Measurements from ENCODE around the gene ALG12. TPM values are rescaled to one million over a fixed set of nuclear protein-coding genes. Genes with fewer than 3 reads are reported as not detected.
A peak's percentile ranks its signal among the peaks of the same experiment; 100 is the strongest.

The ALG12 gene
- total RNA-seq, 1 donor from 2014 or later: 23.2 TPM

DNA sequence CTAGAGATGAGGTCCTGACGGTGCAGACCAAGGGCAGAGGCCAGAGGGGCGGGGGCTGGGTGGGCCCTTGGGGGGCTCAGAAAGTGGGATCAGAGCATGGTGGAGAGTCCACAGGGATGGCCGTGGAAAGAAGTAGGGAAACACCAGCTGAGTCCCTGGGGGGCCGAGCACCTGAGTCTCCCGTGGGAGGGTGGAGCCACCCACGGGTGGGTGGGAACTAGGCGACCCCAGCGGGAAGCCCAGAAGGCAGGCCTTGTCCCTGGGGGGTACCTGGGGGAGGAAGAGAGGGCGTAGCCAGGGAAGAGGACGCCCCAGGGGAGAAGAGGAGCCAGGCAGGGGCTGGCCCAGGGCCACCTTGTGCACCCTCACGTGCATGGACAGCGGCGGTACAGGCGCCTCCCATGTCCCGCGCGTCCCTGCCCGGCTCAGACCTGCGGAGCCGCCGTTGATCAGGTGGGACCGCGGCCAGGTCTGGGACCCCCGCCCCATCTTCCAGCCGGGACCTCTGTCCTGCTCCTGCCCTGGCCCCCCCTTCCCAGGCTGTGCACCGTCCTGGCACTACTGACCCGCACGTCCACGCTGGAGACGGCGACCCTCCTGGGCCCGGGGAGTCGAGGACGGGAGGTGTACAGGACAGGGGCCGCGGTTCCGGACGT is 10.4 kb upstream of the ALG12 start:
- Mint-ChIP-seq H3K9me3 (ENCODE audit: unreplicated experiment) (no peaks in the 10 kb centered on the region), H3K4me3 (ENCODE audit: unreplicated experiment) (no peak overlapping the region), H3K27ac (ENCODE audit: unreplicated experiment) (no peak overlapping the region), H3K36me3 (ENCODE audit: low read depth, unreplicated experiment) (peaks cover 16% of the 10 kb centered on the region), H3K27me3 (ENCODE audit: unreplicated experiment) (peaks cover 8% of the 10 kb centered on the region), H3K4me1 (ENCODE audit: unreplicated experiment) (peaks cover 29% of the 10 kb centered on the region)
- TF ChIP-seq CTCF (IDR thresholded peaks at IDR 0.05; ENCODE audit: unreplicated experiment): no peak
- DNase-seq (ENCODE audit: low spot score): no peak

DNA sequence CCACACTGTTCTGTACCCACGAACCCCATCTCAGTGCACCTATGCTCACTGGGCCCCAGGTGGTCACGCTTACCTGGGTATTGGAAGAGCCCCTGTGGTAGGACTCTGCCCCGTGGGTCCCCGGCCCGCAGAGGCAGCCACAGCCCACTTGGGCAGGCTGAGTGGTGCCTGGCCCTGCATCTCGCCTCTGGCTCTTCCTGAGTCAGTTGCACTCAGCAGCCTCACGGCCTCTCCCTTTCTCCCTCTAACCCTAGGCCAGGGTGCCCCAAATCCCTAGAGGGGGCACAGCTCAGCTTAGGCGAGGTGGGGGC is 9.9 kb upstream of the ALG12 start:
- Mint-ChIP-seq H3K4me3 (ENCODE audit: unreplicated experiment) (no peak overlapping the region), H3K27ac (ENCODE audit: unreplicated experiment) (no peak overlapping the region), H3K9me3 (ENCODE audit: unreplicated experiment) (no peaks in the 10 kb centered on the region), H3K4me1 (ENCODE audit: unreplicated experiment) (peaks cover 27% of the 10 kb centered on the region), H3K36me3 (ENCODE audit: low read depth, unreplicated experiment) (peaks cover 21% of the 10 kb centered on the region), H3K27me3 (ENCODE audit: unreplicated experiment) (peaks cover 8% of the 10 kb centered on the region)
- DNase-seq (ENCODE audit: low spot score): no peak
- TF ChIP-seq CTCF (IDR thresholded peaks at IDR 0.05; ENCODE audit: unreplicated experiment): no peak

GRCh38 chr22:49927483-49928184 is 9.4 kb upstream of the ALG12 start:
- Mint-ChIP-seq H3K27ac (ENCODE audit: unreplicated experiment) (no peak overlapping the region), H3K4me3 (ENCODE audit: unreplicated experiment) (no peak overlapping the region), H3K27me3 (ENCODE audit: unreplicated experiment) (peaks cover 6% of the 10 kb centered on the region), H3K9me3 (ENCODE audit: unreplicated experiment) (no peaks in the 10 kb centered on the region), H3K4me1 (ENCODE audit: unreplicated experiment) (peaks cover 24% of the 10 kb centered on the region), H3K36me3 (ENCODE audit: low read depth, unreplicated experiment) (peaks cover 21% of the 10 kb centered on the region)
- no peak for DNase-seq (ENCODE audit: low spot score)
- TF ChIP-seq CTCF (IDR thresholded peaks at IDR 0.05; ENCODE audit: unreplicated experiment): no peak

- Mint-ChIP-seq H3K27me3 (ENCODE audit: unreplicated experiment) (peaks cover 9% of the 10 kb centered on the region), H3K36me3 (ENCODE audit: low read depth, unreplicated experiment) (peaks cover 25% of the 10 kb centered on the region), H3K4me3 (ENCODE audit: unreplicated experiment) (no peak overlapping the region), H3K9me3 (ENCODE audit: unreplicated experiment) (no peaks in the 10 kb centered on the region), H3K4me1 (ENCODE audit: unreplicated experiment) (peaks cover 29% of the 10 kb centered on the region), H3K27ac (ENCODE audit: unreplicated experiment) (no peak overlapping the region)
- DNase-seq (ENCODE audit: low spot score): no peak
- TF ChIP-seq CTCF (IDR thresholded peaks at IDR 0.05; ENCODE audit: unreplicated experiment): no peak
Observed at GRCh38 chr22:49926916-49927315, 8.7 kb upstream of the ALG12 start.

GRCh38 chr22:49925525-49926128 is 7.4 kb upstream of the ALG12 start:
- H3K27me3 Mint-ChIP-seq (ENCODE audit: unreplicated experiment): peaks cover 9% of the 10 kb centered on the region
- no peak for TF ChIP-seq CTCF (IDR thresholded peaks at IDR 0.05; ENCODE audit: unreplicated experiment)
- peaks cover 26% of the 10 kb centered on the region for H3K4me1 Mint-ChIP-seq (ENCODE audit: unreplicated experiment)
- H3K27ac Mint-ChIP-seq (ENCODE audit: unreplicated experiment): peak overlapping the region; percentile 11
- H3K4me3 Mint-ChIP-seq (ENCODE audit: unreplicated experiment): peak overlapping the region; percentile 58
- DNase-seq (ENCODE audit: low spot score): no peak
- no peaks in the 10 kb centered on the region for H3K9me3 Mint-ChIP-seq (ENCODE audit: unreplicated experiment)
- peaks cover 25% of the 10 kb centered on the region for H3K36me3 Mint-ChIP-seq (ENCODE audit: low read depth, unreplicated experiment)
